Trophoblast cell (in vitro differentiated cells and primary cell): ENCODE data around the gene LSM3.
A peak's percentile ranks its signal among the peaks of the same experiment; 100 is the strongest.

Source experiments
- DNase-seq, 2 donors: peaks; one replicate each; pipeline ENCODE4 v3.0.0-alpha.2; 2016
- H2AFZ ChIP-seq: 2 replicates; pipeline ENCODE4 v1.6.1; 2013; ENCODE audit warnings: low read length, moderate library complexity, mild to moderate bottlenecking; ENCODE audit not compliant: insufficient read depth, poor library complexity
- H2AK5ac ChIP-seq: 2 replicates; pipeline ENCODE4 v1.6.1; 2013; ENCODE audit warnings: mild to moderate bottlenecking, low read length
- H2BK120ac ChIP-seq: 2 replicates; pipeline ENCODE4 v1.6.1; 2013; ENCODE audit warnings: low read length, mild to moderate bottlenecking, moderate library complexity; ENCODE audit not compliant: insufficient read depth, poor library complexity
- H2BK12ac ChIP-seq: 2 replicates; pipeline ENCODE4 v1.6.1; 2013; ENCODE audit warnings: mild to moderate bottlenecking, low read length, moderate library complexity
- H2BK5ac ChIP-seq: 2 replicates; pipeline ENCODE4 v1.6.1; 2013; ENCODE audit warnings: low read length, low read depth, moderate library complexity, mild to moderate bottlenecking; ENCODE audit not compliant: poor library complexity
- H3K14ac ChIP-seq: 2 replicates; pipeline ENCODE4 v1.6.1; 2013; ENCODE audit warnings: mild to moderate bottlenecking, low read length
- H3K18ac ChIP-seq: 2 replicates; pipeline ENCODE4 v1.6.1; 2013; ENCODE audit warnings: mild to moderate bottlenecking, low read length
- H3K23ac ChIP-seq: 2 replicates; pipeline ENCODE4 v1.6.1; 2013; ENCODE audit warnings: low read length
- H3K27ac ChIP-seq: 2 replicates; pipeline ENCODE4 v1.5.1; 2013; ENCODE audit warnings: low read depth, mild to moderate bottlenecking, inconsistent platforms, low read length, moderate library complexity
- H3K27me3 ChIP-seq: 2 replicates; pipeline ENCODE4 v1.6.1; 2013; ENCODE audit warnings: inconsistent platforms, mild to moderate bottlenecking, low read length, moderate library complexity; ENCODE audit not compliant: insufficient read depth
- H3K36me3 ChIP-seq, 2 experiments: 1 replicate in 1 of 2; 2 replicates in 1 of 2; pipeline ENCODE4 v1.6.1; 2013; ENCODE audit warnings: low read length in 2 of 2, mild to moderate bottlenecking in 2 of 2, moderate library complexity in 1 of 2; ENCODE audit not compliant: insufficient read depth in 2 of 2, control insufficient read depth in 1 of 2
- H3K4ac ChIP-seq: 2 replicates; pipeline ENCODE4 v1.6.1; 2013; ENCODE audit warnings: low read depth, mild to moderate bottlenecking, low read length, moderate library complexity
- H3K4me1 ChIP-seq, 2 experiments: 1 replicate in 1 of 2; 2 replicates in 1 of 2; pipeline ENCODE4 v1.6.1; 2013; ENCODE audit warnings: low read length in 2 of 2, mild to moderate bottlenecking in 2 of 2, moderate library complexity in 1 of 2; ENCODE audit not compliant: insufficient read depth in 2 of 2, control insufficient read depth in 1 of 2
- H3K4me2 ChIP-seq: 2 replicates; pipeline ENCODE4 v1.6.1; 2013; ENCODE audit warnings: inconsistent platforms, mild to moderate bottlenecking, low read length, moderate library complexity
- H3K4me3 ChIP-seq: 2 replicates; pipeline ENCODE4 v1.5.1; 2013; ENCODE audit warnings: mild to moderate bottlenecking, low read depth, low read length, inconsistent platforms
- H3K79me1 ChIP-seq: one replicate; pipeline ENCODE4 v1.6.1; 2013; ENCODE audit warnings: low read length
- H3K79me2 ChIP-seq: 2 replicates; pipeline ENCODE4 v1.6.1; 2013; ENCODE audit warnings: low read length, mild to moderate bottlenecking; ENCODE audit not compliant: control insufficient read depth, insufficient read depth, poor library complexity
- H3K9ac ChIP-seq: 2 replicates; pipeline ENCODE4 v1.6.1; 2013; ENCODE audit warnings: mild to moderate bottlenecking, low read length
- H3K9me3 ChIP-seq: 2 replicates; pipeline ENCODE4 v1.6.1; 2013; ENCODE audit warnings: low read depth, mild to moderate bottlenecking, control low read depth, inconsistent platforms, low read length; ENCODE audit not compliant: insufficient read depth
- H4K12ac ChIP-seq: 2 replicates; pipeline ENCODE4 v1.6.1; 2013; ENCODE audit warnings: low read depth, mild to moderate bottlenecking, low read length, moderate library complexity
- H4K8ac ChIP-seq: 2 replicates; pipeline ENCODE4 v1.6.1; 2013; ENCODE audit warnings: low read depth, mild to moderate bottlenecking, low read length, moderate library complexity
- H4K91ac ChIP-seq: one replicate; pipeline ENCODE4 v1.6.1; 2013; ENCODE audit warnings: low read depth, mild to moderate bottlenecking, low read length, moderate library complexity
- WGBS: extraction: QIAGEN DNeasy Blood & Tissue Kit; methylation state at CpG from one replicate; pipeline ENCODE4 v1.1.7; 2013; ENCODE audit warnings: missing lambda C conversion rate; ENCODE audit not compliant: insufficient read length, insufficient coverage; ENCODE audit errors: extremely low coverage; 5-methylcytosine and 5-hydroxymethylcytosine counted together

The LSM3 gene

GRCh38 chr3:14218355-14218754, 39.7 kb downstream of the LSM3 start:
- no peaks in the 10 kb centered on the region for H3K36me3 ChIP-seq
- H3K4me2 ChIP-seq = no peak overlapping the region
- H3K27me3 ChIP-seq = no peaks in the 10 kb centered on the region
- no peaks in the 10 kb centered on the region for H3K9me3 ChIP-seq
- H4K8ac ChIP-seq = no peak overlapping the region
- no peak overlapping the region for H2BK5ac ChIP-seq
- H4K12ac ChIP-seq = no peak overlapping the region
- no peak overlapping the region for H2BK12ac ChIP-seq
- H3K27ac ChIP-seq = no peak overlapping the region
- H3K4ac ChIP-seq = no peak overlapping the region
- H3K14ac ChIP-seq = no peak overlapping the region
- H2AFZ ChIP-seq = no peak overlapping the region
- peaks cover 2 to 4% of the 10 kb centered on the region in 2 experiments for H3K4me1 ChIP-seq
- H4K91ac ChIP-seq = no peak overlapping the region
- no peak overlapping the region for H3K4me3 ChIP-seq
- no peaks in the 10 kb centered on the region for H3K79me2 ChIP-seq
- DNase-seq = no peak
- H3K79me1 ChIP-seq = peaks cover 7% of the 10 kb centered on the region
- H2AK5ac ChIP-seq = no peak overlapping the region
- no peak overlapping the region for H3K9ac ChIP-seq
- H3K23ac ChIP-seq = no peak overlapping the region
- no peak overlapping the region for H3K18ac ChIP-seq
- no peak overlapping the region for H2BK120ac ChIP-seq

GRCh38 chr3:14220933-14221332, 42.3 kb downstream of the LSM3 start:
- Histone ChIP-seq H3K9me3 (no peaks in the 10 kb centered on the region), H2AFZ (no peak overlapping the region), H3K9ac (no peak overlapping the region), H3K27me3 (no peaks in the 10 kb centered on the region), H4K12ac (no peak overlapping the region), H2BK5ac (no peak overlapping the region), H3K79me2 (peaks cover 8% of the 10 kb centered on the region), H3K23ac (no peak overlapping the region), H2BK120ac (no peak overlapping the region), H3K27ac (no peak overlapping the region), H3K4me1 (peaks cover 15 to 24% of the 10 kb centered on the region in 2 experiments), H4K8ac (no peak overlapping the region), H4K91ac (no peak overlapping the region), H3K14ac (no peak overlapping the region), H3K36me3 (no peaks in the 10 kb centered on the region), H2BK12ac (no peak overlapping the region), H3K4ac (no peak overlapping the region), H3K18ac (no peak overlapping the region), H3K4me2 (no peak overlapping the region), H3K79me1 (peaks cover 26% of the 10 kb centered on the region), H2AK5ac (no peak overlapping the region), H3K4me3 (no peak overlapping the region)
- DNase-seq = no peak
- no CpG with 5 or more reads among the region's 1 CpG for WGBS

GRCh38 chr3:14221902-14222301, 43.3 kb downstream of the LSM3 start:
- peaks cover 18 to 30% of the 10 kb centered on the region in 2 experiments for H3K4me1 ChIP-seq
- no peaks in the 10 kb centered on the region for H3K27me3 ChIP-seq
- H3K14ac ChIP-seq = no peak overlapping the region
- peaks cover 33% of the 10 kb centered on the region for H3K79me1 ChIP-seq
- no peak overlapping the region for H3K18ac ChIP-seq
- no peak overlapping the region for H4K91ac ChIP-seq
- H3K27ac ChIP-seq = no peak overlapping the region
- H3K4me2 ChIP-seq = no peak overlapping the region
- H2AFZ ChIP-seq = no peak overlapping the region
- H3K9ac ChIP-seq = no peak overlapping the region
- no peak overlapping the region for H2BK120ac ChIP-seq
- H3K4ac ChIP-seq = no peak overlapping the region
- WGBS = no CpG with 5 or more reads among the region's 1 CpG
- H3K4me3 ChIP-seq = no peak overlapping the region
- no peak overlapping the region for H4K8ac ChIP-seq
- H3K9me3 ChIP-seq = no peaks in the 10 kb centered on the region
- no peaks in the 10 kb centered on the region for H3K36me3 ChIP-seq
- H4K12ac ChIP-seq = no peak overlapping the region
- no peak overlapping the region for H2AK5ac ChIP-seq
- no peak overlapping the region for H3K23ac ChIP-seq
- peaks cover 10% of the 10 kb centered on the region for H3K79me2 ChIP-seq
- H2BK12ac ChIP-seq = no peak overlapping the region
- H2BK5ac ChIP-seq = no peak overlapping the region
- no peak for DNase-seq

GRCh38 chr3:14222457-14222856, 43.8 kb downstream of the LSM3 start:
- Histone ChIP-seq H2AK5ac (no peak overlapping the region), H3K4ac (no peak overlapping the region), H3K27me3 (no peaks in the 10 kb centered on the region), H3K9ac (no peak overlapping the region), H3K79me2 (peaks cover 10% of the 10 kb centered on the region), H2AFZ (no peak overlapping the region), H3K14ac (no peak overlapping the region), H4K91ac (no peak overlapping the region), H2BK12ac (no peak overlapping the region), H3K4me2 (no peak overlapping the region), H3K4me1 (peaks cover 18 to 33% of the 10 kb centered on the region in 2 experiments), H4K8ac (no peak overlapping the region), H2BK5ac (no peak overlapping the region), H3K23ac (no peak overlapping the region), H2BK120ac (no peak overlapping the region), H3K9me3 (no peaks in the 10 kb centered on the region), H3K4me3 (no peak overlapping the region), H4K12ac (no peak overlapping the region), H3K27ac (peak overlapping the region; percentile 99), H3K18ac (no peak overlapping the region), H3K36me3 (no peaks in the 10 kb centered on the region), H3K79me1 (peaks cover 39% of the 10 kb centered on the region)
- DNase-seq = no peak
- WGBS = no CpG with 5 or more reads among the region's 1 CpG
